ENCODE measurements around the gene PLA2G2D.

DNA sequence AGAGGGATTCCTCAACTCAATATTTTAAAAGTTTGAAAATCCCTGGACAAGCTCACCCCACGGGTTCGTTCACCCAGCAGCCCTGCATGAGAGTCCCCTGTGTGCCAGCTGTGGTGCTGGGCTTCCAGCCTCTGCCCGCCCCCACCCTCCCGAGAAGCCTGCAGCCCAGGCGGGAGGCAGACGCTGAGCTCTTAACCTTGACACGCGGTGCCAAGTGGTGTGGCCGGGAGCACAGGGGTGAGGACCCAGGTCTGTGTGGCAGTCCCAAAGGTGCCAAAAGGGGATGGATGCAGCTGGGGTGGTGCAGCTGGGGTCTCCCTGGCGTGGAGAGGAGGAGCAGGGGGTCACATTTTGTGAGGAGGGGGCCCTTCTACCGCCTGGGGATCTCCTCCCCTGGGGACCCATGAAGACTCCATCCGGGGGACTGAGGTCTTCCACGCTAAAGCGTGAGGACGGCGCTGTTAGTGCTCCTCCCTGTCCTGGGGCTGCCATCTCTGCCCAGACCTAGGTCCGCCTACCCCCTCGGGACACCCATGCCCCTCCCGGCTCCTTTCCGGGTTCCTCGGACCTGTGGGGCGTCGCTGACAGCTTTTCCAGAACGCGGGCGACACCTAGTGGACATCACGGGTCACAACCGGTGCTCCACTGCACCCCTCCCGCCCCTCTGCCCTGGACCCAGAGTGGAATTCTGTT is 32.7 kb upstream of the PLA2G2D start:
- TF ChIP-seq CTCF (conservative IDR thresholded peaks at IDR 0.05; ENCODE audit: low read length) (peak; percentile 90), EZH2phosphoT487 (IDR thresholded peaks at IDR 0.05; ENCODE audit: borderline replicate concordance) (no peak)
